H9 (cell line): ENCODE results near the gene MED29. TPM values are rescaled to one million over a fixed set of nuclear protein-coding genes. Genes with fewer than 3 reads are reported as not detected.
A peak's percentile ranks its signal among the peaks of the same experiment; 100 is the strongest.

ENCODE experiments used
- DNase-seq: peaks from one replicate; pipeline ENCODE4 v3.0.0-alpha.2; 2017
- H2AFZ ChIP-seq: one replicate; pipeline ENCODE4 v1.6.1; 2013; ENCODE audit warnings: mild to moderate bottlenecking, low read length, control low read depth, moderate library complexity
- H2AK5ac ChIP-seq: 2 replicates; pipeline ENCODE4 v1.6.1; 2013; ENCODE audit warnings: low read length, control low read depth, mixed read lengths; ENCODE audit not compliant: insufficient read length
- H2BK120ac ChIP-seq: one replicate; pipeline ENCODE4 v1.6.1; 2013; ENCODE audit warnings: low read depth, mild to moderate bottlenecking, low read length, control low read depth, inconsistent platforms; ENCODE audit not compliant: poor library complexity, severe bottlenecking
- H2BK12ac ChIP-seq: 2 replicates; pipeline ENCODE4 v1.6.1; 2013; ENCODE audit warnings: low read length, control low read depth, mixed read lengths, low read depth; ENCODE audit not compliant: insufficient read length
- H2BK15ac ChIP-seq: 2 replicates; pipeline ENCODE4 v1.6.1; 2013; ENCODE audit warnings: low read depth, low read length, control low read depth
- H2BK20ac ChIP-seq: one replicate; pipeline ENCODE4 v1.6.1; 2013; ENCODE audit warnings: low read depth, mild to moderate bottlenecking, low read length, control low read depth, inconsistent platforms; ENCODE audit not compliant: poor library complexity, severe bottlenecking
- H2BK5ac ChIP-seq: 2 replicates; pipeline ENCODE4 v1.6.1; 2013; ENCODE audit warnings: low read length, control low read depth, mixed read lengths; ENCODE audit not compliant: insufficient read length
- H3K14ac ChIP-seq: 2 replicates; pipeline ENCODE4 v1.6.1; 2013; ENCODE audit warnings: low read length, control low read depth; ENCODE audit not compliant: insufficient read depth
- H3K18ac ChIP-seq: 2 replicates; pipeline ENCODE4 v1.6.1; 2013; ENCODE audit warnings: low read depth, mild to moderate bottlenecking, mixed read lengths, low read length, control low read depth; ENCODE audit not compliant: insufficient read length
- H3K23ac ChIP-seq: 2 replicates; pipeline ENCODE4 v1.6.1; 2013; ENCODE audit warnings: low read length, control low read depth, mixed read lengths, low read depth; ENCODE audit not compliant: insufficient read length
- H3K23me2 ChIP-seq: 2 replicates; pipeline ENCODE4 v1.6.1; 2013; ENCODE audit warnings: low read depth, mild to moderate bottlenecking, mixed read lengths, low read length, control low read depth; ENCODE audit not compliant: insufficient read length, poor library complexity, severe bottlenecking
- H3K27ac ChIP-seq: 2 replicates; pipeline ENCODE4 v1.5.1; 2013; ENCODE audit warnings: low read length, control low read depth, mixed read lengths, low read depth; ENCODE audit not compliant: insufficient read length
- H3K27me3 ChIP-seq: 2 replicates; pipeline ENCODE4 v1.6.1; 2013; ENCODE audit warnings: low read length, control low read depth, inconsistent platforms; ENCODE audit not compliant: insufficient read depth
- H3K4ac ChIP-seq: 2 replicates; pipeline ENCODE4 v1.6.1; 2013; ENCODE audit warnings: low read depth, mild to moderate bottlenecking, control low read depth, inconsistent platforms, low read length, moderate library complexity
- H3K4me1 ChIP-seq: 2 replicates; pipeline ENCODE4 v1.6.1; 2013; ENCODE audit warnings: low read length, control low read depth, inconsistent platforms; ENCODE audit not compliant: insufficient read depth
- H3K4me2 ChIP-seq: 2 replicates; pipeline ENCODE4 v1.6.1; 2013; ENCODE audit warnings: low read length, control low read depth, mixed read lengths; ENCODE audit not compliant: insufficient read length, insufficient read depth
- H3K56ac ChIP-seq: 2 replicates; pipeline ENCODE4 v1.6.1; 2013; ENCODE audit warnings: low read depth, mild to moderate bottlenecking, mixed read lengths, low read length, control low read depth; ENCODE audit not compliant: insufficient read length
- H3K79me1 ChIP-seq: 2 replicates; pipeline ENCODE4 v1.6.1; 2013; ENCODE audit warnings: low read depth, mild to moderate bottlenecking, moderate library complexity, low read length, control low read depth, inconsistent platforms; ENCODE audit not compliant: insufficient read depth, poor library complexity, severe bottlenecking
- H3K79me2 ChIP-seq: 2 replicates; pipeline ENCODE4 v1.6.1; 2013; ENCODE audit warnings: low read length, control low read depth, inconsistent platforms; ENCODE audit not compliant: insufficient read depth
- H3K9ac ChIP-seq: 2 replicates; pipeline ENCODE4 v1.6.1; 2013; ENCODE audit warnings: low read length, control low read depth, mixed read lengths; ENCODE audit not compliant: insufficient read length; ENCODE audit errors: extremely low read depth
- H3K9me3 ChIP-seq: one replicate; pipeline ENCODE4 v1.6.1; 2013; ENCODE audit warnings: low read depth, low read length, inconsistent platforms; ENCODE audit not compliant: control insufficient read depth
- H3T11ph ChIP-seq: one replicate; pipeline ENCODE4 v1.6.1; 2013; ENCODE audit warnings: mild to moderate bottlenecking, low read length, control low read depth, inconsistent platforms
- H4K20me1 ChIP-seq: one replicate; pipeline ENCODE4 v1.6.1; 2013; ENCODE audit not compliant: control insufficient read depth, insufficient read length, insufficient read depth
- H4K5ac ChIP-seq: 2 replicates; pipeline ENCODE4 v1.6.1; 2013; ENCODE audit warnings: low read depth, mild to moderate bottlenecking, mixed read lengths, low read length, control low read depth; ENCODE audit not compliant: insufficient read length
- H4K8ac ChIP-seq: replicated peaks from 2 replicates; pipeline ENCODE4 v1.6.1; 2013; ENCODE audit warnings: low read length, control low read depth, mixed read lengths, low read depth; ENCODE audit not compliant: insufficient read length
- H4K91ac ChIP-seq: 2 replicates; pipeline ENCODE4 v1.6.1; 2013; ENCODE audit warnings: low read depth, mild to moderate bottlenecking, moderate library complexity, mixed read lengths, low read length, control low read depth; ENCODE audit not compliant: insufficient read length
- H3K27ac Mint-ChIP-seq, 3 experiments: 2 replicates in 2 of 3; 3 replicates in 1 of 3; pipeline ENCODE4 v1.8.0; 2020 to 2021; ENCODE audit warnings: mixed read lengths in 3 of 3, mild to moderate bottlenecking in 1 of 3, moderate library complexity in 1 of 3
- H3K27me3 Mint-ChIP-seq: 2 replicates; pipeline ENCODE4 v1.8.0; 2021; ENCODE audit warnings: low read depth, mild to moderate bottlenecking, moderate library complexity, mixed read lengths
- H3K36me3 Mint-ChIP-seq, 3 experiments: 2 replicates in 2 of 3; 3 replicates in 1 of 3; pipeline ENCODE4 v1.8.0; 2020 to 2021; ENCODE audit warnings: low read depth in 3 of 3, mixed read lengths in 3 of 3; ENCODE audit not compliant: insufficient read depth in 1 of 3
- H3K4me1 Mint-ChIP-seq, 2 experiments: 2 replicates each; pipeline ENCODE4 v1.8.0; 2020; ENCODE audit warnings: mixed read lengths in 2 of 2
- H3K4me3 Mint-ChIP-seq, 2 experiments: 2 replicates in 1 of 2; 3 replicates in 1 of 2; pipeline ENCODE4 v1.8.0; 2020 to 2021; ENCODE audit warnings: mild to moderate bottlenecking in 2 of 2, mixed read lengths in 2 of 2, moderate library complexity in 1 of 2
- H3K9me3 Mint-ChIP-seq, 2 experiments: 2 replicates in 1 of 2; 3 replicates in 1 of 2; pipeline ENCODE4 v1.8.0; 2020; ENCODE audit warnings: mild to moderate bottlenecking in 2 of 2, mixed read lengths in 2 of 2, moderate library complexity in 1 of 2
- WGBS: extraction: QIAGEN DNeasy Blood & Tissue Kit; methylation state at CpG from one replicate; pipeline ENCODE4 v1.1.7; 2013; ENCODE audit warnings: missing lambda C conversion rate, low lambda C conversion rate, mixed read lengths; ENCODE audit not compliant: insufficient read length; ENCODE audit errors: extremely low coverage; 5-methylcytosine and 5-hydroxymethylcytosine counted together
- total RNA-seq: library from RNA; stranded (reverse); gene quantifications from 2 replicates; pipeline ENCODE4 v1.2.1, GENCODE V29; 2021
- TF ChIP-seq, protein P1 (sequence below): fragments of 200-600 bp; sonication (generic); conservative IDR thresholded peaks from 3 replicates; pipeline ENCODE4 v1.8.0; 2021; ENCODE audit warnings: antibody characterized with exemption, mild to moderate bottlenecking

The MED29 gene
- total RNA-seq, 1 experiment from 2014 or later = 48.3 TPM

DNA sequence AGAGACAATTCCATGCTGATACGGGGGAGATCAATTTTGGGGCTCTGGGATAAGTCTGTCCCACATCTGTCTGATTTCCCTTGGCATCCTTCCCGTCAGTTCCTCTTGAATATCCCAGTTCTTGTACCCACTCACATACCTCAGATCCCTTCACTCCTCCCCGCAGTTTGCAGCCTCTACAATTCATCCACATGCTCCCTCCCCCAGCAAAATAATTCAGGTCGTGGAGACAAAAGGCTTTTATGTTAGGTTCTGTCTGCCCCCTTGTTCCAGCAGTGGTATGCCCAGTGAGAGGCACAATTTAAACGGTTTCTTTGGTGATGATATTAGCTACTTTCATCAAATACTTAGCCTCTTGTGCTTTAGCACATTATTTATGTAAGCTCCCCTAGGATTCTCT is 35.0 kb downstream of the MED29 start:
- Mint-ChIP-seq H3K4me3 (no peak overlapping the region), H3K4me1 (peaks cover 35 to 40% of the 10 kb centered on the region in 2 experiments), H3K9me3 (no peaks in the 10 kb centered on the region), H3K27me3 (no peaks in the 10 kb centered on the region), H3K27ac (peak overlapping the region; percentile 13 to 68 (median 32); a peak in 5 of 7 replicates), H3K36me3 (peaks cover 23 to 49% (median 40%) of the 10 kb centered on the region in 3 experiments)
- H3K4me2 ChIP-seq = no peak overlapping the region
- H3K56ac ChIP-seq = no peak overlapping the region
- H4K91ac ChIP-seq = no peak overlapping the region
- H3K27ac ChIP-seq = no peak overlapping the region
- no peak overlapping the region for H3T11ph ChIP-seq
- no peaks in the 10 kb centered on the region for H3K27me3 ChIP-seq
- H3K18ac ChIP-seq = no peak overlapping the region
- no peak overlapping the region for H2AFZ ChIP-seq
- no peak overlapping the region for H2BK5ac ChIP-seq
- H3K23me2 ChIP-seq = no peaks in the 10 kb centered on the region
- H2AK5ac ChIP-seq = no peak overlapping the region
- H2BK120ac ChIP-seq = no peak overlapping the region
- H4K20me1 ChIP-seq = no peaks in the 10 kb centered on the region
- no peaks in the 10 kb centered on the region for H3K79me2 ChIP-seq
- no peak overlapping the region for H4K8ac ChIP-seq
- H2BK12ac ChIP-seq = no peak overlapping the region
- no peak overlapping the region for H4K5ac ChIP-seq
- TF ChIP-seq, protein P1, sequence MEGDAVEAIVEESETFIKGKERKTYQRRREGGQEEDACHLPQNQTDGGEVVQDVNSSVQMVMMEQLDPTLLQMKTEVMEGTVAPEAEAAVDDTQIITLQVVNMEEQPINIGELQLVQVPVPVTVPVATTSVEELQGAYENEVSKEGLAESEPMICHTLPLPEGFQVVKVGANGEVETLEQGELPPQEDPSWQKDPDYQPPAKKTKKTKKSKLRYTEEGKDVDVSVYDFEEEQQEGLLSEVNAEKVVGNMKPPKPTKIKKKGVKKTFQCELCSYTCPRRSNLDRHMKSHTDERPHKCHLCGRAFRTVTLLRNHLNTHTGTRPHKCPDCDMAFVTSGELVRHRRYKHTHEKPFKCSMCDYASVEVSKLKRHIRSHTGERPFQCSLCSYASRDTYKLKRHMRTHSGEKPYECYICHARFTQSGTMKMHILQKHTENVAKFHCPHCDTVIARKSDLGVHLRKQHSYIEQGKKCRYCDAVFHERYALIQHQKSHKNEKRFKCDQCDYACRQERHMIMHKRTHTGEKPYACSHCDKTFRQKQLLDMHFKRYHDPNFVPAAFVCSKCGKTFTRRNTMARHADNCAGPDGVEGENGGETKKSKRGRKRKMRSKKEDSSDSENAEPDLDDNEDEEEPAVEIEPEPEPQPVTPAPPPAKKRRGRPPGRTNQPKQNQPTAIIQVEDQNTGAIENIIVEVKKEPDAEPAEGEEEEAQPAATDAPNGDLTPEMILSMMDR = no peak
- peaks cover 7% of the 10 kb centered on the region; the same call in 1 of the 2 replicates for H3K4me1 ChIP-seq
- H3K79me1 ChIP-seq = no peaks in the 10 kb centered on the region
- no peak overlapping the region for H2BK20ac ChIP-seq
- no peak overlapping the region for H3K14ac ChIP-seq
- DNase-seq = no peak
- H3K9ac ChIP-seq = no peak overlapping the region
- no CpG with 5 or more reads among the region's 5 CpGs for WGBS
- no peaks in the 10 kb centered on the region for H3K9me3 ChIP-seq
- no peak overlapping the region for H3K4ac ChIP-seq
- H2BK15ac ChIP-seq = no peak overlapping the region
- H3K23ac ChIP-seq = no peak overlapping the region
